DMS 273 (cell line): ENCODE data around the gene RARA.

Source experiments
- DNase-seq: peaks from one replicate; lab custom pipeline; 2025; ENCODE audit not compliant: unreplicated experiment; lab: John Stamatoyannopoulos, UW

Gene RARA

GRCh38 chr17:40315678-40316570 lies 6.9 kb downstream of the RARA start:
- DNase-seq: no peak

- peak; percentile 67 for DNase-seq
These were observed 7.8 kb downstream of the RARA start for GRCh38 chr17:40316571-40317344.

GRCh38 chr17:40317345-40317873 lies 8.4 kb downstream of the RARA start:
- peak; percentile 84 for DNase-seq

GRCh38 chr17:40317880-40318829 lies 9.2 kb downstream of the RARA start:
- DNase-seq: peak; percentile 98

GRCh38 chr17:40318830-40319391 lies 9.9 kb downstream of the RARA start:
- DNase-seq: peak; percentile 41

- peak; percentile 34 for DNase-seq
These were observed 10.9 kb downstream of the RARA start for GRCh38 chr17:40319651-40320540.

GRCh38 chr17:40320756-40321523 lies 12.0 kb downstream of the RARA start:
- peak; percentile 86 for DNase-seq

GRCh38 chr17:40321524-40321929 lies 12.5 kb downstream of the RARA start:
- peak; percentile 85 for DNase-seq

- peak; percentile 88 for DNase-seq
These were observed 13.0 kb downstream of the RARA start for GRCh38 chr17:40321961-40322357.

- DNase-seq: peak; percentile 66
These were observed 13.7 kb downstream of the RARA start for GRCh38 chr17:40322358-40323315.

GRCh38 chr17:40323391-40324381 lies 14.7 kb downstream of the RARA start:
- peak; percentile 60 for DNase-seq

- no peak for DNase-seq
These were observed 16.4 kb downstream of the RARA start for GRCh38 chr17:40325156-40326013.

GRCh38 chr17:40326014-40326831 lies 17.2 kb downstream of the RARA start:
- no peak for DNase-seq

GRCh38 chr17:40326832-40327199 lies 17.8 kb downstream of the RARA start:
- no peak for DNase-seq
